Breast epithelium (tissue), 4 donors: ENCODE data around the gene ITIH6. TPM values are rescaled to one million over a fixed set of nuclear protein-coding genes. Genes with fewer than 3 reads are reported as not detected.

ENCODE experiments used
- DNase-seq, 2 donors: peaks; one replicate each; pipeline ENCODE4 v3.0.0-alpha.2; 2019; ENCODE audit warnings: low spot score in 2 of 2
- H3K27ac ChIP-seq, 2 donors: fragments of 200-600 bp; sonication (generic) in 1 of 2; one replicate each; pipeline ENCODE4 v1.5.1; 2016 to 2019; ENCODE audit warnings: mild to moderate bottlenecking in 1 of 2
- H3K27me3 ChIP-seq, 2 donors: fragments of 200-600 bp; sonication (generic) in 1 of 2; one replicate each; pipeline versions ENCODE4 v1.5.1 to v1.6.0; 2017 to 2019; ENCODE audit warnings: control low read depth in 1 of 2, mild to moderate bottlenecking in 1 of 2
- H3K36me3 ChIP-seq: fragments of 200-600 bp; one replicate; pipeline ENCODE4 v1.5.1; 2019
- H3K4me1 ChIP-seq, 2 donors: fragments of 200-600 bp; sonication (generic); one replicate each; pipeline ENCODE4 v1.5.1; 2016 to 2019; ENCODE audit warnings: control low read depth in 1 of 2
- H3K4me3 ChIP-seq, 3 donors: fragments of 200-600 bp; sonication (generic); 1 replicate in 2 of 3; 2 replicates in 1 of 3; pipeline ENCODE4 v1.5.1; 2016 to 2019; ENCODE audit warnings: mild to moderate bottlenecking in 3 of 3, moderate library complexity in 2 of 3
- H3K9me3 ChIP-seq, 2 donors: fragments of 200-600 bp; sonication (generic) in 1 of 2; one replicate each; pipeline ENCODE4 v1.5.1; 2016 to 2019; ENCODE audit warnings: control low read depth in 1 of 2
- CTCF ChIP-seq, 3 donors: fragments of 450-650 bp; IDR thresholded peaks; one replicate each; pipeline ENCODE4 v1.5.1; 2016 to 2017; ENCODE audit warnings: antibody characterized with exemption in 3 of 3, mild to moderate bottlenecking in 3 of 3, moderate library complexity in 3 of 3
- POLR2A ChIP-seq: fragments of 450-650 bp; IDR thresholded peaks from one replicate; pipeline ENCODE4 v1.6.1; 2016; ENCODE audit warnings: antibody characterized with exemption, mild to moderate bottlenecking, moderate library complexity
- POLR2AphosphoS5 ChIP-seq, 3 donors: sonication (generic); formaldehyde crosslinking; IDR thresholded peaks; one replicate each; pipeline ENCODE4 v1.6.1; 2017; ENCODE audit warnings: antibody characterized with exemption in 3 of 3
- intact Hi-C: fragments of 100-400 bp; cut with DNase I; formaldehyde crosslinking; loops from one replicate; pipeline ENCODE4 v1.15.1; 2023; ENCODE audit warnings: low total_unique reads
- total RNA-seq, 3 donors: library from RNA; depleted of rRNA; stranded (reverse); fragments of >200 nt; gene quantifications; one replicate each; pipeline ENCODE4 v1.1.0, GENCODE V29; 2016

Gene ITIH6
- total RNA-seq, 3 donors from 2014 or later = 1.3 to 2.3 TPM; not detected in 1

GRCh38 chrX:54711735-54712134, 86.3 kb downstream of the ITIH6 start:
- intact Hi-C loops = no loop called here
- Histone ChIP-seq H3K27me3 (peaks cover 0 to 12% of the 10 kb centered on the region in 2 donors), H3K9me3 (no peaks in the 10 kb centered on the region), H3K4me3 (no peak overlapping the region), H3K27ac (no peak overlapping the region), H3K36me3 (no peaks in the 10 kb centered on the region), H3K4me1 (no peaks in the 10 kb centered on the region)
- TF ChIP-seq POLR2A (no peak), CTCF (IDR thresholded peaks at IDR 0.05) (no peak)
- no peak for DNase-seq

GRCh38 chrX:54710920-54711319, 87.1 kb downstream of the ITIH6 start:
- no peaks in the 10 kb centered on the region for H3K36me3 ChIP-seq
- intact Hi-C loops = no loop called here
- H3K4me3 ChIP-seq = no peak overlapping the region
- no peaks in the 10 kb centered on the region for H3K4me1 ChIP-seq
- no peaks in the 10 kb centered on the region for H3K9me3 ChIP-seq
- H3K27ac ChIP-seq = no peak overlapping the region
- no peak for DNase-seq
- H3K27me3 ChIP-seq = peaks cover 0 to 12% of the 10 kb centered on the region in 2 donors
- no peak for TF ChIP-seq POLR2AphosphoS5 (IDR thresholded peaks at IDR 0.05)
- TF ChIP-seq CTCF (IDR thresholded peaks at IDR 0.05) = no peak
- no peak for TF ChIP-seq POLR2A

- no peak overlapping the region for H3K27ac ChIP-seq
- H3K4me1 ChIP-seq = no peaks in the 10 kb centered on the region
- H3K27me3 ChIP-seq = peaks cover 0 to 11% of the 10 kb centered on the region in 2 donors
- H3K4me3 ChIP-seq = no peak overlapping the region
- DNase-seq = no peak
- no peak for TF ChIP-seq POLR2A
- TF ChIP-seq CTCF (IDR thresholded peaks at IDR 0.05) = no peak
- TF ChIP-seq POLR2AphosphoS5 (IDR thresholded peaks at IDR 0.05) = no peak
- H3K9me3 ChIP-seq = no peaks in the 10 kb centered on the region
- H3K36me3 ChIP-seq = no peaks in the 10 kb centered on the region
- intact Hi-C loops = no loop called here
These were observed 89.7 kb downstream of the ITIH6 start for GRCh38 chrX:54708404-54708803.

Other genes with a start within 250 kb of the ITIH6 start
- 100 to 1,000 TPM; 109 to 516 (median 307) TPM for gene MAGED2, start 9.5 kb upstream of the ITIH6 start, total RNA-seq
- 10 to 100 TPM in 2 of 3 donors, 1 to 10 TPM in 1; 5.0 to 22.0 (median 14.8) TPM for gene TRO, start 122.6 kb upstream of the ITIH6 start, total RNA-seq
- gene PFKFB1, start 195.9 kb upstream of the ITIH6 start, total RNA-seq = 10 to 100 TPM in 1 of 3 donors, 1 to 10 TPM in 2; 2.6 to 18.7 (median 3.1) TPM
- 10 to 100 TPM in 2 of 3 donors, 1 to 10 TPM in 1; 6.7 to 13.2 (median 10.8) TPM for gene APEX2, start 202.1 kb upstream of the ITIH6 start, total RNA-seq
- 1 to 10 TPM in 2 of 3 donors, not detected in 1; 1.1 to 1.3 TPM for gene ALAS2, start 232.7 kb upstream of the ITIH6 start, total RNA-seq